Activated CD4-positive, alpha-beta memory T cell treated with anti-CD3 and anti-CD28 coated beads for 36 hours (primary cell): ENCODE data around the gene PTPRN2. TPM values are rescaled to one million over a fixed set of nuclear protein-coding genes. Genes with fewer than 3 reads are reported as not detected.

Experiments used
- CTCF ChIA-PET: fragments of 350-600 bp; sonication (Branson Sonifier 250); formaldehyde crosslinking; loops from one replicate; lab custom pipeline; 2021; ENCODE audit warnings: antibody characterized with exemption, inconsistent platforms; lab: Charles Lee
- POLR2A ChIA-PET: fragments of 350-600 bp; sonication (Branson Sonifier 250); formaldehyde crosslinking; loops from one replicate; lab custom pipeline; 2021; ENCODE audit warnings: antibody characterized with exemption; lab: Charles Lee
- DNase-seq: peaks from one replicate; pipeline ENCODE4 v3.0.0-alpha.2; 2020
- H3K27ac Mint-ChIP-seq: one replicate; pipeline ENCODE4 v1.8.0; 2021; ENCODE audit warnings: mixed read lengths
- H3K27me3 Mint-ChIP-seq: one replicate; pipeline ENCODE4 v1.8.0; 2021; ENCODE audit warnings: mixed read lengths
- H3K36me3 Mint-ChIP-seq: one replicate; pipeline ENCODE4 v1.8.0; 2021; ENCODE audit warnings: mixed read lengths
- H3K4me1 Mint-ChIP-seq: one replicate; pipeline ENCODE4 v1.8.0; 2021; ENCODE audit warnings: low read depth, mixed read lengths
- H3K4me3 Mint-ChIP-seq: one replicate; pipeline ENCODE4 v1.8.0; 2021; ENCODE audit warnings: mild to moderate bottlenecking, mixed read lengths
- H3K9me3 Mint-ChIP-seq: one replicate; pipeline ENCODE4 v1.8.0; 2021; ENCODE audit warnings: mixed read lengths
- intact Hi-C: fragments of 100-400 bp; cut with micrococcal nuclease; formaldehyde crosslinking; loops from one replicate; pipeline ENCODE4 v1.15.1; 2023
- total RNA-seq, 2 experiments: library from RNA; stranded (reverse); gene quantifications; one replicate each; pipeline ENCODE4 v1.2.3, GENCODE V29; 2021

PTPRN2 gene
- total RNA-seq, 2 experiments from 2014 or later = 0.51 to 0.64 TPM

- no peaks in the 10 kb centered on the region for H3K9me3 Mint-ChIP-seq
- H3K27me3 Mint-ChIP-seq = no peaks in the 10 kb centered on the region
- H3K4me3 Mint-ChIP-seq = no peak overlapping the region
- no peak overlapping the region for H3K27ac Mint-ChIP-seq
- ChIA-PET POLR2A (no interaction called here), CTCF (interaction anchor here (0.9 kb wide), 1 partner anchor 24 kb away, joined by 3 read pairs; no protein-coding TSS in a partner anchor)
- no peak for DNase-seq
- H3K36me3 Mint-ChIP-seq = no peaks in the 10 kb centered on the region
- intact Hi-C loops = no loop called here
- H3K4me1 Mint-ChIP-seq = no peaks in the 10 kb centered on the region
These were observed 873.2 kb downstream of the PTPRN2 start for GRCh38 chr7:157714166-157715070.

DNA sequence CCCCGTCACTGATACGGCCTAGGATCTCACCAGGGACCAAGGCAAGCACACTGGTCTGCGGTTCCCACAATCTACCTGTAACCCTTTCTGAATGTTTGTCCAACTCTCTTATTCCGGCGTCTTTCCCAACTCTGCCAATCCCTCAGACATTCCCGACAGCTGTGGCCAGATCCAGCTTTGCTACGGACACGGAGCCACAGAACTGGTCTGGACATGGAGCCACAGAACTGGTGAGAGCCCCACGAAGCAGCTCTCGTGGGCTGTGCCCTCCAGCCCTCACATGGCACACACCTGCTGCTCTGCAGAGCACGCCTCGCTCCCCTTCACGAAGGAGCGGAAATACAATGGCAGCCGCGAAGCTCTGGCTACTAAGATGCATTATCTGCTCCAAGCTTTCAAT is 874.0 kb downstream of the PTPRN2 start:
- intact Hi-C loops = no loop called here

DNA sequence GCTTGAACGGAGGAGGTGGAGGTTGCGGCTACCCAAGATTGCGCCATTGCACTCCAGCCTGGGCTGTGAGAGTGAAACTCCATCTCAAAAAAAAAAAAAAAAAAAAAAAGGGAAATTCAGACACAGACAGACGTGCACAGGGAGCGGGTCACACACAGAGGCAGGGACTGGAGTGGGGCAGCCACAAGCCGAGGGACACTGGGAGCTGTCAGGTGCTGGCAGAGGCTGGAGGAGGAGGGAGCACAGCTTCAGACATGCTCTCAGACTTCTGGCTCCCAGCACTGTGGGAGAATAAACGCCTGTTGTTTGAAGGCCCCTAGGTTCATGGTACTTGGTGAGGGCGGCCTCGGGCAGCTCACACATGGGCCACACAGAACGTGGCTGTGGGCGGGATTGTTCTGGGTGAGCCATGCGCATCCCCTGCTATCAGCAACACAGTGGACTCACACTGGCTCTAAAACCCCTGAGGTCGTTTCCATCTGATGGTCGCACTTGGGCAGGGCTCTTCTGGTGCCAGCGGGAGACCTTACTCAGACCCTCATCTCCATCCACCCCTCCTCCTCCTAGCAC is 874.9 kb downstream of the PTPRN2 start:
- Mint-ChIP-seq H3K27ac (no peak overlapping the region), H3K36me3 (no peaks in the 10 kb centered on the region), H3K4me1 (no peaks in the 10 kb centered on the region), H3K9me3 (no peaks in the 10 kb centered on the region), H3K27me3 (peaks cover 11% of the 10 kb centered on the region), H3K4me3 (no peak overlapping the region)
- no peak for DNase-seq
- intact Hi-C loops = no loop called here
- CTCF ChIA-PET = no interaction called here
- POLR2A ChIA-PET = no interaction called here

More for the DNA sequence above, 874.0 kb downstream of the PTPRN2 start:
- H3K27me3 Mint-ChIP-seq = peaks cover 5% of the 10 kb centered on the region
- H3K36me3 Mint-ChIP-seq = no peaks in the 10 kb centered on the region
- H3K27ac Mint-ChIP-seq = no peak overlapping the region
- DNase-seq = no peak
- H3K9me3 Mint-ChIP-seq = no peaks in the 10 kb centered on the region
- CTCF ChIA-PET = no interaction called here
- H3K4me3 Mint-ChIP-seq = no peak overlapping the region
- POLR2A ChIA-PET = no interaction called here
- H3K4me1 Mint-ChIP-seq = no peaks in the 10 kb centered on the region

GRCh38 chr7:157711353-157711888 is 876.2 kb downstream of the PTPRN2 start:
- Mint-ChIP-seq H3K4me1 (no peaks in the 10 kb centered on the region), H3K9me3 (no peaks in the 10 kb centered on the region), H3K36me3 (no peaks in the 10 kb centered on the region), H3K27ac (no peak overlapping the region), H3K4me3 (no peak overlapping the region), H3K27me3 (peaks cover 16% of the 10 kb centered on the region)
- ChIA-PET POLR2A (no interaction called here), CTCF (no interaction called here)
- intact Hi-C loops = no loop called here
- no peak for DNase-seq

DNA sequence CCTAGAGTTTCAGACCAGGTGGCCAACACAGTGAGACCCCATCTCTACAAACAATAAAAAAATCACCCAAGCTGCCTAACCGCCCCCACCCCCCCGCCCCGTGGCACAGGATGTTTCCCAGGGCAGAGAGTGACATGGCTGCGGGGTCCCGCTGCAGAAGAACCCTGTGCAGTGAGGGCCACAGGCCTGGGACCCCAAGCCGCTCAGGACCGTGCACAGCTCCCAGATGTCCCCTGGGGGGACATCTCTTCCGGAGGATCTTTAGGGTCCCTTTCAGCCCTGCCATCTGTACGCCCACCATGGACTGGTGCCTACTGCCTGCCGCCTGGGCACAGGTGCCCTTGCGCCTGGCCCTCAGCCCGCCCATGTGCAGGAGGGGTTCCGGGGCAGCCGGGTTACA is 877.2 kb downstream of the PTPRN2 start:
- ChIA-PET CTCF (no interaction called here), POLR2A (no interaction called here)
- intact Hi-C loops = no loop called here
- no peak for DNase-seq
- no peaks in the 10 kb centered on the region for H3K36me3 Mint-ChIP-seq
- H3K9me3 Mint-ChIP-seq = no peaks in the 10 kb centered on the region
- peaks cover 16% of the 10 kb centered on the region for H3K27me3 Mint-ChIP-seq
- H3K4me1 Mint-ChIP-seq = no peaks in the 10 kb centered on the region
- H3K27ac Mint-ChIP-seq = no peak overlapping the region
- no peak overlapping the region for H3K4me3 Mint-ChIP-seq

- H3K4me3 Mint-ChIP-seq = no peak overlapping the region
- H3K27me3 Mint-ChIP-seq = peaks cover 16% of the 10 kb centered on the region
These were observed 877.9 kb downstream of the PTPRN2 start for GRCh38 chr7:157709531-157710251.

GRCh38 chr7:157708919-157709295 is 878.7 kb downstream of the PTPRN2 start:
- ChIA-PET POLR2A (no interaction called here), CTCF (no interaction called here)
- Mint-ChIP-seq H3K4me3 (no peak overlapping the region), H3K9me3 (no peaks in the 10 kb centered on the region), H3K36me3 (no peaks in the 10 kb centered on the region), H3K4me1 (no peaks in the 10 kb centered on the region), H3K27ac (no peak overlapping the region), H3K27me3 (peaks cover 20% of the 10 kb centered on the region)
- DNase-seq = no peak
- intact Hi-C loops = no loop called here

More at GRCh38 chr7:157709531-157710251, 877.9 kb downstream of the PTPRN2 start:
- H3K27ac Mint-ChIP-seq = no peak overlapping the region
- ChIA-PET POLR2A (no interaction called here), CTCF (no interaction called here)
- DNase-seq = no peak
- intact Hi-C loops = no loop called here
- no peaks in the 10 kb centered on the region for H3K9me3 Mint-ChIP-seq
- no peaks in the 10 kb centered on the region for H3K36me3 Mint-ChIP-seq
- no peaks in the 10 kb centered on the region for H3K4me1 Mint-ChIP-seq

DNA sequence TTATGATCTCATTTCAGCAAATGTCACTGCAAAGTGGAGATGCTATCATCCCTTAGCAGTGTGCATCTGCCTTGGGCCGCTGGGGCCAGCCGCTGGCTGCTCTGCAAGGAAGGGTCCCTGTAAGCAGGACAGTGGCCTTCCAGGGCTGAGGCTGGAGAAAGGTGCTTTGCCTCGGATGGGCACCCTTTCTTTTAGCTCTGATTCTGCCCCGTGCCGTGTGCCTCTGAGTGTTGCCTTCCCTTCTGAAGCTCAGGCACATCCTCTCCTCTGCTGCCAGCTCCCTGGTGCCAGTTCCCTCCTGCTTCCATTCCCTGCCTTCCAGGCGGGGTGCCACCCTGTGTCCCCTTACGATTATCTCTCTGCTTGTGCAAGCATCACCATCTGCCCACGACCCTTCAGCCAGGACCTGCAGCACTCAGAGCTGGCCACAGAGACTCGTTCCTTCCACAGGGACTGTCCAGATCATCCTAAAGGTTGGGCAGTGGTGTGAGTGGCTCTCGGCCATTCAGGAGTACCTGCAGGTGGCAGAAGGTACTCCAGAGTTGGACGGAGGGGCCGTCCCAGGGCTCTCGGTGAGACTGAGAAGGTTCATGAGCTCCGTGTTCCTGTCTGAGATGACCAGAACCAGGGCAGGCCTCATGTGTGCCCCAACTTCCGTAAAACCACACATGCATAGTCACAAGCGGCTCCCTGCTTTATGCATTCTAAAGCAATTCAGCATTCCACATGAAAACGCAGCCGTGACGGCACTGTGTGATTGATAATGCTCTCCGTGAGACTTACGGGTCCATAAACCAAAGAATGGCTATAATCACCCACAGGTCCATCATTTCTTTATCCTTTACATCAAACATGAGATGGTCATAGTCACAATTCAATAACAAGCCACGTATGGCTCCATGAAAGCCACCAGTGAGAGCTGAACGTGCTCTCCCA is 879.4 kb downstream of the PTPRN2 start:
- CTCF ChIA-PET = interaction anchor here (1.4 kb wide), 1 partner anchor 234 kb away, joined by 3 read pairs; no protein-coding TSS in a partner anchor

GRCh38 chr7:157704365-157704764 is 883.3 kb downstream of the PTPRN2 start:
- ChIA-PET POLR2A (no interaction called here), CTCF (no interaction called here)
- no peak overlapping the region for H3K4me3 Mint-ChIP-seq
- no peak overlapping the region for H3K27ac Mint-ChIP-seq
- H3K36me3 Mint-ChIP-seq = no peaks in the 10 kb centered on the region
- H3K4me1 Mint-ChIP-seq = no peaks in the 10 kb centered on the region
- intact Hi-C loops = no loop called here
- no peaks in the 10 kb centered on the region for H3K9me3 Mint-ChIP-seq
- no peak for DNase-seq
- peaks cover 46% of the 10 kb centered on the region for H3K27me3 Mint-ChIP-seq

More for the DNA sequence above, 879.4 kb downstream of the PTPRN2 start:
- Mint-ChIP-seq H3K4me3 (no peak overlapping the region), H3K36me3 (no peaks in the 10 kb centered on the region), H3K9me3 (no peaks in the 10 kb centered on the region), H3K27ac (no peak overlapping the region), H3K4me1 (no peaks in the 10 kb centered on the region), H3K27me3 (peaks cover 24% of the 10 kb centered on the region)
- POLR2A ChIA-PET = no interaction called here
- no peak for DNase-seq
- intact Hi-C loops = no loop called here

GRCh38 chr7:157703534-157704195 is 884.0 kb downstream of the PTPRN2 start:
- ChIA-PET CTCF (no interaction called here), POLR2A (no interaction called here)
- intact Hi-C loops = no loop called here
- Mint-ChIP-seq H3K4me3 (no peak overlapping the region), H3K27ac (no peak overlapping the region), H3K27me3 (peaks cover 42% of the 10 kb centered on the region), H3K36me3 (no peaks in the 10 kb centered on the region), H3K9me3 (no peaks in the 10 kb centered on the region), H3K4me1 (no peaks in the 10 kb centered on the region)
- no peak for DNase-seq

DNA sequence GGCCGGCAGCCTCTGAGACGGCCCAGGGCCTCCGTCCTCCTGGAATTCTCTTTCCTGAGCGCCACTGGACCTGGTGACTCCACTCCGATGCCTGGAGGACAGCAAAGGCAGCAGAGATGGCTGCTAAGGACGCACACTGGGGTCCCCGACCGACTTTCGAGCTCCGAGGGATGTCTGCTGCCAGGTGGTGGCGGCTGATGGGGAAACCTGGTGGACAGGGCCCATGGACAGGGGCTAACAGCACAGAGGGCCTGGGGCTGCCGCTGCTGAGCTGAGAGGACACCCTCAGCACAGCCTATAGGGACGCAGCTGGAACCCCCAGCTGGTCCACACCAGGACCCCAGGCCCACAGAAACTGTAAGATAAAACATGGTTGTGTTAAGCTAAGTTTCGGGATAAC is 884.5 kb downstream of the PTPRN2 start:
- Mint-ChIP-seq H3K27ac (no peak overlapping the region), H3K4me3 (no peak overlapping the region), H3K27me3 (peaks cover 36% of the 10 kb centered on the region), H3K9me3 (no peaks in the 10 kb centered on the region), H3K36me3 (no peaks in the 10 kb centered on the region), H3K4me1 (no peaks in the 10 kb centered on the region)
- ChIA-PET CTCF (no interaction called here), POLR2A (no interaction called here)
- intact Hi-C loops = no loop called here
- no peak for DNase-seq
